Subcutaneous adipose tissue (tissue), 4 donors: Measurements from ENCODE around the gene ZBTB47. TPM values are rescaled to one million over a fixed set of nuclear protein-coding genes. Genes with fewer than 3 reads are reported as not detected.

Experiments used
- CTCF ChIP-seq: fragments of 450-650 bp; IDR thresholded peaks from one replicate; pipeline ENCODE4 v1.5.1; 2016; ENCODE audit warnings: low read depth, mild to moderate bottlenecking, control low read depth, antibody characterized with exemption, moderate library complexity
- total RNA-seq, 4 donors: library from RNA; depleted of rRNA; stranded (reverse); fragments of >200 nt; gene quantifications; one replicate each; pipeline ENCODE4 v1.1.0, GENCODE V29; 2016

ZBTB47 gene
- total RNA-seq, 4 donors from 2014 or later: 24.1 to 47.3 (median 32.7) TPM

GRCh38 chr3:42681361-42682038 is 28.0 kb downstream of the ZBTB47 start:
- TF ChIP-seq CTCF: no peak

GRCh38 chr3:42682301-42683070 is 29.0 kb downstream of the ZBTB47 start:
- TF ChIP-seq CTCF: no peak

GRCh38 chr3:42683875-42684598 is 30.5 kb downstream of the ZBTB47 start:
- no peak for TF ChIP-seq CTCF

GRCh38 chr3:42684632-42685362 is 31.3 kb downstream of the ZBTB47 start:
- no peak for TF ChIP-seq CTCF

- no peak for TF ChIP-seq CTCF
Measured at GRCh38 chr3:42685363-42685881, 31.9 kb downstream of the ZBTB47 start, which contains the start of gene KLHL40. KLHL40 (plus strand) TSS chr3:42685537; CDS start chr3:42685619, 82 bp downstream.

GRCh38 chr3:42685891-42686820 is 32.7 kb downstream of the ZBTB47 start:
- TF ChIP-seq CTCF: no peak
